Embryonic facial prominence (tissue), 1 donor: Measurements from ENCODE around the gene ESRRB.

Experiments
- DNase-seq: peaks from one replicate; pipeline ENCODE4 v3.0.0-alpha.2; 2016; ENCODE audit errors: extremely low spot score

Gene ESRRB

GRCh38 chr14:76375947-76376404 is at the start of gene ESRRB:
Gene ESRRB, plus strand, starts transcription at chr14:76376137. Its CDS starts 265 bp downstream, at chr14:76376402.
- no peak for DNase-seq

GRCh38 chr14:76326918-76327689 is 48.8 kb upstream of the ESRRB start:
- no peak for DNase-seq

DNA sequence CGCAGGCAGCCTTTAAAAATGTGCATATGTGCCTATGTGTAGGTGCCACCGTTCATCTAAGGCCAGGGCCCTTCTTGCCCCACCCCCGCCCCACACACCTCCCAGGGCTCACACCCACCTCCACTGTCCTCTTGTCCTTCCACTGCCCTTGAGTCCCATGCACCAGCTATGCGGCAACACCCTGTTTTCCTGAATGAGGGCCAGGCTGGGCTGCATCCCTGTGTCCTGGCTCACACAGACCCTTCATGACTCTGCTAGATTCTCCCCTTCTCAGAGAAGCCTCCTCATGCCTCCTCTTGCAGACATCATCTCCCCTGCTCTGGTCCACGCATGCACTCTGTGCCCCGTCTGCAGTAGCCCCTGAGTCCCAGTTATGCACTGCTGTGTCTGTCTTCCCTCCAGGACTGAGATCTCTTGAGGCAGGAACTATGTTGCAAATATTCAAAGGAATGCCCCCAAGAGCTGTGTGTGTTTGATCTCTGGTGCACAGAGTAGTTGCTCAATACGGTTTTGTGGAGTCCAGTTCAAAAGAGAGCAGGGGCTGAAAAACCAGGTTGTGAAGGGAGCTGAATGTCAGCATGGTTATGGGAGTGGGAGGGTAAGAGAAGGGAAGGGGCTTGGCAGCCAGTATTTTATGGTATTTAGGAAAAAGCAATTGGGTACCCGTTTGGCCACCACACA is 47.3 kb upstream of the ESRRB start:
- DNase-seq = no peak

DNA sequence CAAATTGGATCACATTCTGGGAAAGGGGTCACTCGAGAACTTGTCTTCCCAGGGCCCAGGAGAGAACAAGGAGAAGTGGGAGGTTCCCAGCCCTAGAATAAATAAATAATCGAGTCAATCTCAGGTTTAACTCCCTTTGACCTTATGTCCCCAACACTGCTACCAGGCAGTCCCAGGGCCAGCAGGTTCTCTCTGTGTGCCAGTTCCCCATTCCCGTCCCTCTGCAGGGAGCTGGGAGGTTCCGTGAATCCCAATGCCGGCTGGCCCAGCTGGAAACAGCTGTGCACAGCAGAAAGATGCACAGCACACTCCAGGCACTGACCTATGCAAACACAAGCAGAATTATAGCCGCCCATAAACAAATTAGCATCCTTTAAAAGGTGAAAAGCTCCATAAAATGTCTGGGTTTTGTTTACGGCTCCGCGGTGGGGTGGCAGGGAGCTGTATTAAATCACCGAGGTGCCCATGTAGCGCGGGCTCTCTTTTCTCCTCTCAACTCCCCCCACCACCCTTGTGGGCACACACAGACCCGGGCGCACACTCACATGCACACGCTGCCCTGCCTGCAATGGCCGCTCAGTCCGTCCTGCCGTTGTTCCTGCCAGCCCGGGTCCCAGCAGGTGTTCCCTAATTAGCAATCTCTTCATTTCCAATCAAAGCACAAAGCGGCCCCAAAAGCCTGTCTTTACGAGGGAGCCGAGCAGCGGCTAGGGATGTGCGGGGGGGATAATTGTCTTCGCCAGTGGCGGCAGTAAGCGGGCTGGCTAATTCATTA is 46.6 kb upstream of the ESRRB start:
- DNase-seq = no peak

- no peak for DNase-seq
Measured at GRCh38 chr14:76329951-76330350, 46.0 kb upstream of the ESRRB start.

DNA sequence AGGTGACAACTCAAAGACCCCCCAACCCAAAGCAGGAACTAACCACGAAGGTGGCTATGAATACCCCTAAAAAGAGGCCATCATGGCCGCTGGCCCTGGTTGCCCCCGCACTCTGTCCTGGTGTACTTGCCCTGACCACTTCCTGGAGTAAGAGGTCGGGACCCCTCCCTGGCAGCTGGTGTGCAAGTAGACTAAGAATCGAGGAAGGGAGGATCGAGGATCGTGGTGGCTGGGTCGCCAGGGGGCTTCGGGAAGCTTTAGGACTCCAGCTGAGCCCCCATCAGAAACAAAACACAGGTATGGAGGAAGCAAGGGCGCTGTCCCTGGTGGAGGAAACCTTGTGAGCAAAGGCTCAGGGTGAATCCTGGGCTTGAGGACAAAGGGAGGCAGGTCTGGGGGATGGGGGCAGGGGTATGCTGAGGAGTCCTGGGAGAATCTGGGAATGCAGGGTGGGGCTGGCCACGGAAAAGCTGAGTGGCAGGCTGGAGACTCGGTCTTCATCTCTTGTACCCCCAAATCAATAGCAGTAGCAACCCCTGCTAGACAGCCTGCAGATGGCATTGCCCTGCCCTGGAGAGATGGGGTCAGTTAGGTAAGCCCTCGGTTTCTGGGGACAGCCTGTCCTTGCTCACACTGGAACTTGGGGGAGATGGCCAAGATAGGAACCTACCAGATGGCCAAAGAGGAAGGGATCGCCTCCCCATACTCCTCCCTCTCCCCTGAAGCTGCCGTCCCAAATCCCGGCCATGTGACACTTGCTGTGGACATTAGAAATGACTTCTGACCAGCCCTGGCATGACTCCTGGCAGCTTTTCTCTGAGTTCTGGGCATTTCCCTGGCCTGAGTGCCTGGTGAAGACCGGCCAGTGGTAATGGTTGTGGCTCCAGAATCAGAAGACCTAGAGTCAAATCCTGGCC is 45.3 kb upstream of the ESRRB start:
- no peak for DNase-seq

- no peak for DNase-seq
Measured at GRCh38 chr14:76331328-76332011, 44.5 kb upstream of the ESRRB start.

DNA sequence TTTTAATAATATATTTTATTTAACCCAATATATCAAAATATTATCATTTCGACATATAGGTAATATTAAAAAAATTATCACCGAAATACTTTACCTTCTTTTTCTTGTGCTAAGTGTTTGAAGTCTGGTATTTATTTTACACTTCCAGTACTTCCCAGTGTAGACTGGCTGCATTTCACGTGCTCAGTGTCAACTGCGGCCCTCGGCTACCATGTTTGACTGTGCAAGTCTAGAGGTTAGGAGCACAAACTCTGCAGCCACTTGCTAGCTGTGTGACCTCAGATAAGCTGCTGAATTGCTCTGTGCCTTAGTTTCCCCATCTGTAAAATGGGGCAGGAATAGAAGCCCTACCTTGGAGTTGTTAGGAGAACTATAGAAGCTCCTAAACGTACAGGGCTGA is 42.3 kb upstream of the ESRRB start:
- no peak for DNase-seq

- no peak for DNase-seq
Measured at GRCh38 chr14:76334316-76334715, 41.6 kb upstream of the ESRRB start.

DNA sequence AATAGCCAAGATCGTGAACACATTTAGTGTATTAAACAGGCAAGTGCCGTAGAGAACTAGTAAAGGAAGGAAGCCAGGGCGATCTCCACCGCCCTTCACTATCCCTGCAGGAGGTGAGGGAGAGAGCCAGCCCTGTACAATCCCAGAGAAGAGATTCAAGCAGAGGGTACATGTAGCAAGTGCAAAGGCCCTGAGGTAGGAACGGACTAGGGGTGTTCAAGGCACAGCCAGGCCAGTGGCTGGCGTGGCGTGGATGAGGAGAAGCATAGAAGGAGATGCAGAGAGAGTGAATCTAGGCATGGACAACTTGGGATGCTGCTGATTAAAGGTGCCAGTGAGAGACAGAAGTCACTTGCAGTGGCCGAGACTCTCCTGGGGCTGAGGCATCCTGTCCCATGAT is 39.1 kb upstream of the ESRRB start:
- no peak for DNase-seq

DNA sequence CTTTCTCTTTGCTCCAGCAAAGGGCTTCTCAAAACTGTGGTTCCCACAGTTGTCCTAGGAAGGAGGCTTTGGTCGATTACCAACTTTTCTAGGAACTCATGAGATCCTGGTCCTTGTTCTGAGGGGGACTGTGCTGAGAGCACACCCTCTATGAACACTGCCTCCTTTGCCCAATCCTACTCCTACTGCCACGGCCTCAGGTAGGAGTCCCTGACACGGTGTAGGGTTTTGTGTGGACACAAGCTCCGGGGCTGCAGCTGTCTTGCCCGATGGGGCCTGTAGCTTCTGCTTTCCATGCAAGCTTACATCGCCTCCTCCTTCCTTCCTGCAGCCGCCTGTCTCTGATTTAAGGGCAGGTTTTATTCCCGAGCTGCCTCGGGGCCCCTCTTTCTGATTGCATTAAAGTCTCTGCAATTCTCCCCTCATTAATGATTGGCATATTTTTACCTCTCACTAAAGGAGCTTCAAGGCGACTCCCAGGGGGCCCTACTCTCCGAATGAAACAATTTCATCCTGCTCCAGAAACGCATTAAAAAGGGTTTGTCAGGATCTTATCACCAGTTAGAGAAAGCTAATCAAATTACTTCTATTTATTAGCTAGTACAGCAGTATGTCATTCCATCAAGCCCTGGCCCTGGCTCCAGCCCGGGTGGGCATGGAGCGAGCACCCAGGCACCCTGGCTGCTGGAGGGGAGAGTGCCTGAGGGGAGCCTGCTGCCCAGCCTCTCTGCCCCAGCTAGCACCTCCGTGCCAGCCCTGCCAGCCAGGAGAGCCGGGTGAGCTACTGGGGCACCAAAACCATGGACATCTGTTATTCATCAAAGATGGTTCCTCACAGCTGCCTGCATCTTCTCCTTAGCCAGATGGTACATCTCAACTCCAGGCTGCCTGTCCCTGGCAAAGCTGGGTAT is 38.0 kb upstream of the ESRRB start:
- DNase-seq = no peak

- no peak for DNase-seq
Measured at GRCh38 chr14:76339728-76340615, 36.0 kb upstream of the ESRRB start.

GRCh38 chr14:76343386-76343785 is 32.6 kb upstream of the ESRRB start:
- no peak for DNase-seq

GRCh38 chr14:76346391-76347160 is 29.4 kb upstream of the ESRRB start:
- DNase-seq = no peak

DNA sequence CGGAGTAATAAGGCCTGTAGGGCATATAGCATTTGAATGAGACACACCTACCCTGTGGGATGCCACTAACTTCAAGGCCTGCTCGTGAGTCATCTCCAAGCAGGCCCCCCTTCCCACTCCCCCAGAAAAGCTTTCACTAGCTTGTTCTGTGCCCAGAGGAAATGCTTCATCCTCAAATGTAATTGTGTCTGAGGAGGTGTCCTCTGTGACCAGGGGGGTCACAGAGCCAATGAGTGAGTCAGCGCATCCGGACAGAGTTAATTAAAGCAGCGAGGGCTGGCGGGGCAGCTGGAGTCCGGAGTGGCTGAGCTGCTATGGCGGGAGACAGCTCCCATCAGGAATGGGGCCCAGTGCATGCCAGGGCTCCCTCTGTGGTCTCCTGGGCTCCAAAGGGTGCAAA is 27.0 kb upstream of the ESRRB start:
- DNase-seq = no peak

DNA sequence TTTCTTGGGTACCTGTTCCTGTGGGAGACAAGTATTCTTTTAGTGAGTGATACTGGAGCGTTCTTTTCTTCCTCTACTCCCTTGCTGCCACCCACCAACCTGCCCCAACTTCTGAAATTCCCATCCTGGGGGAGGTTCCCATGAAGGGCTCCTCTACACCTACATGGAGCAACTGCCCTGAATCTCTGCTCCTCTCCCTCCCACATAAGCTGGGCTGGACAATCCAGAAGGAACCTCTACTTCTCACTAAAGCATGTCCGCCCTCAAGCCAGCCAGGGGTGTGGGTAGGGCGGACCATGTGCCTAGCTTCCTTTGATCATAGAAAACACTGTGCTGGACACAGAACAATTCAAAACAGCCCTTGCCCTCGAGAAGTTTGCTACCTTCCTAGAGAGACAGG is 25.9 kb upstream of the ESRRB start:
- DNase-seq = no peak

- no peak for DNase-seq
Measured at GRCh38 chr14:76350671-76351070, 25.3 kb upstream of the ESRRB start.

DNA sequence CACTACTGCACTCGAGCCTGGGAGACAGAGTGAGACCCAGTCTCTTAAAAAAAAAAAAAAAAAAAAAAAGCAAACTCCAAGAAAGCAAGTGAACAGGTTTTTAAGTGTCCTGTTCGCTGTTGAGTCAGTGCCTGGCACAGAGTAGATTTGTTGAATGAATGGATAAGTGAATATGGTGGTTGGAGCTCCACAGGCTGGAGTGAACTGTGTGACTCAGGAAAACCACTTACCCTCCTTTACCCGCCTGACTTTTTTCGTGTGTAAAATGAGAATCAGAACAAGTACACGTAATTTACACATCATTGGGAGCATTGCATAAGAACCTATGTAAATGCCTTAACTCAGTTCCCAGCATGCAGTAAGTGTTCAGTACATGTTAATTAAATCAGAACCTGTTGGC is 24.0 kb upstream of the ESRRB start:
- DNase-seq = no peak
